ENCODE data around the gene TTC9B.

Gene TTC9B

DNA sequence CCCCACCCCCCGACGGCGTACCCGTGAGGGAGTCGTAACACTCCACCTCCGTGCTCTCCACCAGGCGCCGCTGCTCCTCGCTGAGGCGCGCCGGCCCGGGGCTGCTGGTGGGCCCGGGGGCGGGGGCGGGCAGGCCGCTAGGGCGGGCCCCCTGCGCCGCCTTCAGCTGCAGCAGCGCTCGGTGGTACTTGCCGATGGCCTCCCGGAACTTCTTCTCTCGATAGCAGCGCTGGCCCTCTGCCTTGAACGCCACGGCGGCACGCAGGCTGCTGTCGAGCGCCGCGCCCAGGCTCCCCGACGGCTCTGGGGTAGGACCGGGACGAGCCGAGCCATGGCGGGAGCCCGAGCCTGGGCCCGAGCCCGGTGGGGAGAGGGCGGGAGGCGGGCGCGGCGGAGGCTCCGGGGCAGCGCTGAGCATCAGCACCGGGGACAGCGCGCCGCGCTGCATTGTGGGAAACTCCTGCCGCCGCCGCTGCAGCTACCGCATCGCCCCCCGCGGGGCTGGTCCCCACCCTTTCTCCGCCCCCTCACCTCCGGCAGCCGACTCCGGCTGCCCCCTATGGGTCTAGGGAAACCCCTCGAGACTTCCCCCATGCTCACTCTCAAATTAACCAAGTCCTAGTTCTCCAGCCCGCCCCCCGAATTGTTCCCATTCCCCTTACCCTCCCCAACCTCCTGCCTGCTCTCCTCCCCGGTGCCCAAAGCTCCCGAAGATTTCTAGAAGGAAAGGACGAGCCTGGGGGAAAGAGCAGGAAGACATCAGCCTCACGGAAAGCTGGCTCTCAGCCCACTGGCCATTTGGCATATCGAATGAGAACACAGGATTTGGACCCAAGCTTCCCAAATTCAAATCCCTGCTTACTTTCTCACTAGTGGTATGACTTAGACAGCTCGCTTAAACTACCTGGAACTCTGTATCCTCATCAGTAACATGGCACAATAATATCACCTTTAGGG is at the start of gene TTC9B:
TSS of gene TTC9B (minus strand) at position 451 of the 957 bp plus-strand sequence. CDS start at position 448, 3 bp downstream.
- TF ChIP-seq PPARA (CRISPR knock-in tag; IDR thresholded peaks at IDR 0.05; ENCODE audit: borderline replicate concordance) = no peak
- TF ChIP-seq GLIS3 (CRISPR knock-in tag; IDR thresholded peaks at IDR 0.05) = no peak
- no peak for TF ChIP-seq OSR1 (CRISPR knock-in tag; IDR thresholded peaks at IDR 0.05)
- no peak for TF ChIP-seq ZC3H10 (CRISPR knock-in tag; IDR thresholded peaks at IDR 0.05)
- TF ChIP-seq CSDC2 (CRISPR knock-in tag; IDR thresholded peaks at IDR 0.05) = no peak
- TF ChIP-seq ZNF565 (CRISPR knock-in tag; conservative IDR thresholded peaks at IDR 0.05; ENCODE audit: low read depth) = 0 out of 2 replicates have a peak, but pooled peaks have one; percentile 37
- TF ChIP-seq ESRRG (CRISPR knock-in tag; IDR thresholded peaks at IDR 0.05) = no peak
- peak; percentile 46; the same call in 1 of the 2 replicates for TF ChIP-seq ZFP3 (CRISPR knock-in tag; IDR thresholded peaks at IDR 0.05)
- peak; percentile 56 for ATAC-seq

DNA sequence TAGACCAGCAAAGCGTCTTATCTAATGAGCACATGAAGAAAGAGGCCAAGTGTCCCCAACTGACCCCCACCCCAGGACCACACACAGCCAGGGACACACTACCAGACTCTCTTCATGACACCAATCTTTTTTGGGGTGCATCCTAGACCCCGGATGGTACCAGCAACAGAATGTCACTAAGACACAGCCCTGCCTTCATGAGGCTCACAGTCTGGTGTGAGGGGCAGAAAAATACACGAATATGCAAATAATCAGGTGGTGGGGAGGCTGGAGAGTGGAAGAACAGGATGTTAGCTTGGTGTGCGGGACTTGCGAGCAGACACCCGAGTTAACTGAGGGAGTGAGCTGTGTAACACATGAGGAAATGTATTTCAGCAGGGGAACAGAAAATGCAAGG is 49.4 kb upstream of the TTC9B start:
- no peak for ATAC-seq
- no peak for TF ChIP-seq RARB (CRISPR knock-in tag; IDR thresholded peaks at IDR 0.05)
- TF ChIP-seq TOX (CRISPR knock-in tag; IDR thresholded peaks at IDR 0.05; ENCODE audit: borderline replicate concordance) = no peak
- TF ChIP-seq ISL1 (CRISPR knock-in tag; IDR thresholded peaks at IDR 0.05) = no peak
- TF ChIP-seq ZNF70 (CRISPR knock-in tag; IDR thresholded peaks at IDR 0.05) = no peak
- TF ChIP-seq, protein P1, sequence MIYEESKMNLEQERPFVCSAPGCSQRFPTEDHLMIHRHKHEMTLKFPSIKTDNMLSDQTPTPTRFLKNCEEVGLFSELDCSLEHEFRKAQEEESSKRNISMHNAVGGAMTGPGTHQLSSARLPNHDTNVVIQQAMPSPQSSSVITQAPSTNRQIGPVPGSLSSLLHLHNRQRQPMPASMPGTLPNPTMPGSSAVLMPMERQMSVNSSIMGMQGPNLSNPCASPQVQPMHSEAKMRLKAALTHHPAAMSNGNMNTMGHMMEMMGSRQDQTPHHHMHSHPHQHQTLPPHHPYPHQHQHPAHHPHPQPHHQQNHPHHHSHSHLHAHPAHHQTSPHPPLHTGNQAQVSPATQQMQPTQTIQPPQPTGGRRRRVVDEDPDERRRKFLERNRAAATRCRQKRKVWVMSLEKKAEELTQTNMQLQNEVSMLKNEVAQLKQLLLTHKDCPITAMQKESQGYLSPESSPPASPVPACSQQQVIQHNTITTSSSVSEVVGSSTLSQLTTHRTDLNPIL (CRISPR knock-in tag; IDR thresholded peaks at IDR 0.05; ENCODE audit: low read depth) = no peak
- no peak for TF ChIP-seq OSR1 (CRISPR knock-in tag; IDR thresholded peaks at IDR 0.05)
- no peak for TF ChIP-seq GLIS3 (CRISPR knock-in tag; IDR thresholded peaks at IDR 0.05)

DNA sequence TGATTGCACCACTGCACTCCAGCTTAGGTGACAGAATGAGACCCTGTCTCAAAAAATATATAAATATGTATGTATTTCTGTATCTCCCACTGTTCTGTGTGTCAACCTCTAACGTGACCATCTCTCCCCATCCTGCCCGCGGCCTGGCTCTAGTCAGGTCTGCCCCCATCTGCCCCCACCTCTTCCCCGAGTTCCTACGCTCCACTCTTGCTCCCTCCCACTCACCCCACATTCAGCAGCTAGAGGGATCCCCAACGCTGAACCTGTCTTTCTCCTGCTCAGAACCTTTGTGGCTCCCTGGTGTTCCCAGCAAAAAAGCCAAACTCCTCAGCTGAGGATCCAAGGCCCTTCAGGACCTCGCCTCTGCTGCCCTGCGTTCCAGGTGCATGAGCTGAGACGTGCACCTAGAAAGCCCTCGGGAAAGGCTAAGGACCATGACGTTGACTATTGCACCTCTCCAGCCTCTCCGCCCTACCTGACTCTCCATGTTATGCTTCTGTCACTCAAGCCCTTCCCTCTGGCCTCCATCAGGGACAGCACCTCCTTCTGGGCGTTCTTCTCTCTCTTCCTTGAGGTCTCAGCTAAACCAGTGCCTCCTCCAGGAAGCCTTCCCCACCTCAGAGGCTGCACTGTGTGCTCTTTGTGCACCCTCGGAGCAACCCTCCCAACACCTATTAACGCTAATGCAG is 48.9 kb upstream of the TTC9B start:
- TF ChIP-seq ZNF8 (CRISPR knock-in tag; IDR thresholded peaks at IDR 0.05) = no peak
- no peak for ATAC-seq

DNA sequence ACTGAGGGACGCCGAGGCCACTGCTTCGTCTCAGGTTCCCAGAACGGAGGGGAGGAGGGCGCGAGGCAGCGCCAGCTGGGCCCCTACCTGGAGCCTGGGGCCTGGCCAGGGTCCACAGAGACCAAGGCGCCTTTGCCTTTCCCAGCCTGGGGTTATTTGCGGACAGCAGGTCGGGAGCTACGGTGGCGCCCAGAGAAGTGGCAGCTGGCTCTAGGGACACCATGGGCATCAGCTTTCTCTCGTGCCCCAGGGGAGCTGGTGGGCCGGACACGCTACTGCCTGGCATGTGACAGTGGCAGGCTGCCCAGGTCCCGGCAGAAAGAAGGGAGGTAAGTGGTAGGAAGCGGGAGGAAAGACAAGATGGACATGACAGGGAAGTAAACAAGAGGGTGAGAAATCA is 47.9 kb upstream of the TTC9B start:
- no peak for ATAC-seq
- TF ChIP-seq ARNTL (CRISPR knock-in tag; IDR thresholded peaks at IDR 0.05; ENCODE audit: borderline replicate concordance, low read depth) (no peak), ZNF565 (CRISPR knock-in tag; conservative IDR thresholded peaks at IDR 0.05; ENCODE audit: low read depth) (no peak), TOX (CRISPR knock-in tag; IDR thresholded peaks at IDR 0.05; ENCODE audit: borderline replicate concordance) (no peak), BACH2 (CRISPR knock-in tag; IDR thresholded peaks at IDR 0.05; ENCODE audit: borderline replicate concordance) (no peak), OSR1 (CRISPR knock-in tag; IDR thresholded peaks at IDR 0.05) (no peak), ZNF70 (CRISPR knock-in tag; IDR thresholded peaks at IDR 0.05) (no peak), ZFP30 (CRISPR knock-in tag; IDR thresholded peaks at IDR 0.05) (no peak), SNAI2 (CRISPR knock-in tag; IDR thresholded peaks at IDR 0.05) (no peak)
- TF ChIP-seq, protein P2, sequence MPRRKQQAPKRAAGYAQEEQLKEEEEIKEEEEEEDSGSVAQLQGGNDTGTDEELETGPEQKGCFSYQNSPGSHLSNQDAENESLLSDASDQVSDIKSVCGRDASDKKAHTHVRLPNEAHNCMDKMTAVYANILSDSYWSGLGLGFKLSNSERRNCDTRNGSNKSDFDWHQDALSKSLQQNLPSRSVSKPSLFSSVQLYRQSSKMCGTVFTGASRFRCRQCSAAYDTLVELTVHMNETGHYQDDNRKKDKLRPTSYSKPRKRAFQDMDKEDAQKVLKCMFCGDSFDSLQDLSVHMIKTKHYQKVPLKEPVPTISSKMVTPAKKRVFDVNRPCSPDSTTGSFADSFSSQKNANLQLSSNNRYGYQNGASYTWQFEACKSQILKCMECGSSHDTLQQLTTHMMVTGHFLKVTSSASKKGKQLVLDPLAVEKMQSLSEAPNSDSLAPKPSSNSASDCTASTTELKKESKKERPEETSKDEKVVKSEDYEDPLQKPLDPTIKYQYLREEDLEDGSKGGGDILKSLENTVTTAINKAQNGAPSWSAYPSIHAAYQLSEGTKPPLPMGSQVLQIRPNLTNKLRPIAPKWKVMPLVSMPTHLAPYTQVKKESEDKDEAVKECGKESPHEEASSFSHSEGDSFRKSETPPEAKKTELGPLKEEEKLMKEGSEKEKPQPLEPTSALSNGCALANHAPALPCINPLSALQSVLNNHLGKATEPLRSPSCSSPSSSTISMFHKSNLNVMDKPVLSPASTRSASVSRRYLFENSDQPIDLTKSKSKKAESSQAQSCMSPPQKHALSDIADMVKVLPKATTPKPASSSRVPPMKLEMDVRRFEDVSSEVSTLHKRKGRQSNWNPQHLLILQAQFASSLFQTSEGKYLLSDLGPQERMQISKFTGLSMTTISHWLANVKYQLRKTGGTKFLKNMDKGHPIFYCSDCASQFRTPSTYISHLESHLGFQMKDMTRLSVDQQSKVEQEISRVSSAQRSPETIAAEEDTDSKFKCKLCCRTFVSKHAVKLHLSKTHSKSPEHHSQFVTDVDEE (CRISPR knock-in tag; IDR thresholded peaks at IDR 0.05) = no peak

DNA sequence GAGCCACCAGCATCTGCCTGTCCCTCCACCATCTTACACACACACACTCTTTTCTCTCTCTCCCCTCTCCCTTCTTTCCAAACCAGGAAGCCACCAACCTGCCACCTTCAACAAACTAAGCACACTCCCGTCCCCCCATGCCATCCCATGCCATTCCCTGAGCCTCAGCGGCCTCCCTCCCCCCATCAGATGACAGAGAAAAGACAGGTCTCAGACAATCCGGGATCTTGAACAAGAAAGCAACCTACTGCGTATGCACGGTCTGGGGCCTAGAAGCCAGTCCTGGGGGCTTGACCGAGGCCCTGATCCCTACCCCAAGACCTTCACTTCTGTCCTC is 47.5 kb upstream of the TTC9B start:
- ATAC-seq = no peak
- TF ChIP-seq ZNF565 (CRISPR knock-in tag; conservative IDR thresholded peaks at IDR 0.05; ENCODE audit: low read depth) = no peak

DNA sequence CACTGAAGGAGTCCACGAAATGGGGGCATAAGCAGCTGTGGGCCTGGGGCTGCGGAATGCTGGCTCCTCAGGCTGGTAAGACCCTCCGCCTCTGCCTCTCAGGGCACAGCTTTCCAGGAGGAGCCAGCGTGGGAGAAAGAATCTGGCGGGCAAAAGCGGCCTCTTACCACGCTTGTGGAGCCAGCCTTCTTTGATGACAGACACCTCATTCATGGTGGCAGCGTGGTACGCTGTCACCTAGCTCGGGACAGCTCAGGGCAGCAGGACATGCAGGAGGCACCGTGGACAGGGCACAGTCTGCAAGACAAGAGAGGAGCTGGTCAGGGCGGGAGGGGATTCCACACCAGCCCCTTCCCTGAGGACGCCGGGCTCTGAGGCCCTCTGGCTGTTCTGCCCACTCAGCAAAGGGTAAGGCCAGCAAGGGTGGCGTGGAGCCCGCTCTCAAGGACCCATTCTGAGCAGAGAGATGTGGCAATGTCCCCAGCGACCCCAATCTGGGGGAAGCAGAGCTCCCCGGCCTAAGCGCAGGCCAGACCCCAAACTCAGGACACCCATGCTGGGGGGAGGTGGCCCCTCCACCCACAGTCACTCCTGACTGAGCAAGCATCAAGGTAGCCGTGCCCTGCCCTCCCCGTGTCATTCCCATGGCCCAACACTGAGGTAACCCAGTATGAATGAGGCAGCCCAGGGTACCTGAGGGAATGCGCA is 47.0 kb upstream of the TTC9B start:
- TF ChIP-seq ZFP30 (CRISPR knock-in tag; IDR thresholded peaks at IDR 0.05) (no peak), TOX (CRISPR knock-in tag; IDR thresholded peaks at IDR 0.05; ENCODE audit: borderline replicate concordance) (no peak), GLIS3 (CRISPR knock-in tag; IDR thresholded peaks at IDR 0.05) (no peak), CSDC2 (CRISPR knock-in tag; IDR thresholded peaks at IDR 0.05) (no peak), ESRRG (CRISPR knock-in tag; IDR thresholded peaks at IDR 0.05) (no peak)
- no peak for ATAC-seq
